ENCODE measurements around the gene MFNG. TPM values are rescaled to one million over a fixed set of nuclear protein-coding genes. Genes with fewer than 3 reads are reported as not detected.
A peak's percentile ranks its signal among the peaks of the same experiment; 100 is the strongest.

MFNG gene
- total and polyA plus RNA-seq, 5 donors from 2014 or later, result 148 to 340 (median 326) TPM

DNA sequence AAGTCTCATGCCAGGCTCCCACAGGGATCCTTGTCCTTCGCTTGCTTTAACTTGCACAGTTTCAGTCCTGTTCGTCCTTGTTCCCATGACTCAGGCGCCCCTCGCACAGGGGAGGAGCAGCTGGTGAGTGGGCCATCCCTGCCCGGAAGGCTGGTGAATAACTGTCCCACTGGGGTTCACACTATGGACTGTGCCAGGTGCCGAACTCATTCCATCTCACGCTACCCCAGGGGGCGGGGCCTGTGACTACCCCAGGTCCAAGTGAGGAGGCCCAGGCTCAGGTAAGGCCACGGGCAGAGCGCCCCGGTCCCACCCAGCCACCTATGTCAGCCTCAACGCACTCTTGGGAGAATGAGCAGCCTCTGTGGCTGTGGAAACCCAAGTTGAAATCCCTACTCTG is 40.2 kb upstream of the MFNG start:
- no peak for DNase-seq
- Mint-ChIP-seq H3K4me1 (peaks cover 0 to 5% (median under 1%) of the 10 kb centered on the region in 4 donors), H3K36me3 (no peaks in the 10 kb centered on the region), H3K27ac (no peak overlapping the region), H3K9me3 (peaks cover 0 to 3% (median 0%) of the 10 kb centered on the region in 7 donors), H3K27me3 (peaks cover 56% of the 10 kb centered on the region), H3K4me3 (no peak overlapping the region)
- Histone ChIP-seq H3K27me3 (ENCODE audit: control insufficient read depth, insufficient read depth, low read length) (peaks cover 9% of the 10 kb centered on the region), H3K27ac (ENCODE audit: insufficient read depth, low read length, poor library complexity, severe bottlenecking) (no peak overlapping the region), H3K4me3 (ENCODE audit: low read depth, low read length) (no peak overlapping the region), H3K4me1 (ENCODE audit: control insufficient read depth, insufficient read depth, low read length, poor library complexity, severe bottlenecking) (no peaks in the 10 kb centered on the region), H3K9me3 (ENCODE audit: control insufficient read depth in 2 of 2, low read length in 2 of 2) (no peaks in the 10 kb centered on the region), H3K36me3 (ENCODE audit: control insufficient read depth, insufficient read depth, low read length) (no peaks in the 10 kb centered on the region)
- no peak for ATAC-seq (ENCODE audit: low read depth in 2 of 2)

DNA sequence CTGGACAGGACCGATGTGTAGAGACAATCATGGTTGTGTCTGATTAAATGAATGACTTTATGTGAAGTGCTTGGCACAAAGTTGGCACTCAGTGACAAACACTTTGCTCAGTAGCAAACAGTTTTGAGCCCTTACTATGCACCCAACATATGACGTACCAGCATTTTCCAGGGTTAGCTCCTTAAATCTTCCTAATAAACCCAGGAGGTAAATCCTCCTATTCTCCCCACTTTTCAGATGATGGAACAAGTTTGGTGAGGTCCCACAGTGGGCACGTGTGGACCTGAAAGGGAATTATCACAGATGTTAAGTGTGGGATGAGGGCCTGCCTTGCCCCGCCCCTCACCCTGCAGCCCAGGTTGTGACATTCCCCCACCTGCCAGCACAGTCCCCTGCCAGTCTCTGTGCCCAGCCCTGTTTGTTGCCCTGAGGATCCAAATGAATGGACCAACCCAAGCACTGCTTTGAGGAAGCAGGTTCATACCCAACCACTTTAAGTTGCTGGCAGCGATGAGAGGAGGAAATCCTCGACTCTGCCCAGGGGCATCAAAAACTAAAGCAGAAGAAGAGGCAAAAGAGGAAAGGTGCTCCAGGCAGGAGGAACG is 39.7 kb upstream of the MFNG start:
- Mint-ChIP-seq H3K4me3 (no peak overlapping the region), H3K36me3 (no peaks in the 10 kb centered on the region), H3K4me1 (peaks cover 0 to 6% (median under 1%) of the 10 kb centered on the region in 4 donors), H3K27ac (no peak overlapping the region), H3K9me3 (peaks cover 0 to 3% (median 0%) of the 10 kb centered on the region in 7 donors), H3K27me3 (peaks cover 56% of the 10 kb centered on the region)
- no peaks in the 10 kb centered on the region for H3K9me3 ChIP-seq (ENCODE audit: control insufficient read depth in 2 of 2, low read length in 2 of 2)
- DNase-seq (no peak), ATAC-seq (ENCODE audit: low read depth in 2 of 2) (no peak)
- H3K4me3 ChIP-seq (ENCODE audit: low read depth, low read length), result no peak overlapping the region
- no peaks in the 10 kb centered on the region for H3K36me3 ChIP-seq (ENCODE audit: control insufficient read depth, insufficient read depth, low read length)
- H3K27me3 ChIP-seq (ENCODE audit: control insufficient read depth, insufficient read depth, low read length), result peaks cover 9% of the 10 kb centered on the region
- no peaks in the 10 kb centered on the region for H3K4me1 ChIP-seq (ENCODE audit: control insufficient read depth, insufficient read depth, low read length, poor library complexity, severe bottlenecking)
- H3K27ac ChIP-seq (ENCODE audit: insufficient read depth, low read length, poor library complexity, severe bottlenecking), result no peak overlapping the region

DNA sequence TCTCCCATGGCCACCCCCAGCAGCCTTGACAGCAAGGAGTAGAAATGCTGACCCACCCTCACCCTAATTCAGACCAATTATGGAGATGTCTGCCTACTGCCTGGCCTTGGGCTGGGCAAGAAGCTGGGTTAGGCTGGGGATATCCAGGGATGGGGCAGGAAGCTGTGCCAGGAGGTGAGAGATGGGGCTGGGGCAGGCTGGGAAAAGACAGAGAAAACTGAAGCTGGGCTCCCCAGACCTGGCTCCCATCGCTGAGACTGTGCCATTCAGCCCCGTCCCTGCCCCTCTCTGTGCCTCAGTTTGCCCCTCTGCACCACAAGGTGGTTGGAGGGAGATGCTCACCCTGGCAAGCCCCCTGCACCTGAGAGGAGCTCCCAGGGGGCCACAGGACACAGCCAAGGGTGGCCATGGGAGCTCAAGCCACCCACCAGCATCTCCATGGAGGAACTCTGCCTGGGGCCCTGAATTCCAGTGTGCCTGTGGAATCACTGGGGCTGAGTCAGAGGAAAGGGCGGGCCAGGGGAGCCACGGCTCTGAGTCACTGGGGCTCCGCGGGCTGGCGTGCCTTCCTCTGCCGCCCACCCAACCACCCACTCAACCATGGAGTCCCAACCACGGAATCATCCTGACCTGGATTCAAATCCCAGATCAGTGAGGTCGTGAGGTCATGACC is 39.0 kb upstream of the MFNG start:
- no peak overlapping the region for H3K4me3 Mint-ChIP-seq
- peaks cover 60% of the 10 kb centered on the region for H3K27me3 Mint-ChIP-seq
- peaks cover 0 to 3% (median 0%) of the 10 kb centered on the region in 7 donors for H3K9me3 Mint-ChIP-seq
- peak overlapping the region in 1 of 3 donors; percentile 86 for H3K27ac Mint-ChIP-seq
- no peak overlapping the region for H3K4me3 ChIP-seq (ENCODE audit: low read depth, low read length)
- DNase-seq (no peak), ATAC-seq (ENCODE audit: low read depth in 2 of 2) (no peak)
- H3K27ac ChIP-seq (ENCODE audit: insufficient read depth, low read length, poor library complexity, severe bottlenecking), result no peak overlapping the region
- no peaks in the 10 kb centered on the region for H3K4me1 ChIP-seq (ENCODE audit: control insufficient read depth, insufficient read depth, low read length, poor library complexity, severe bottlenecking)
- no peaks in the 10 kb centered on the region for H3K36me3 Mint-ChIP-seq
- H3K27me3 ChIP-seq (ENCODE audit: control insufficient read depth, insufficient read depth, low read length), result peaks cover 13% of the 10 kb centered on the region
- H3K9me3 ChIP-seq (ENCODE audit: control insufficient read depth in 2 of 2, low read length in 2 of 2), result no peaks in the 10 kb centered on the region
- H3K4me1 Mint-ChIP-seq, result peaks cover 0 to 6% (median under 1%) of the 10 kb centered on the region in 4 donors
- H3K36me3 ChIP-seq (ENCODE audit: control insufficient read depth, insufficient read depth, low read length), result no peaks in the 10 kb centered on the region

DNA sequence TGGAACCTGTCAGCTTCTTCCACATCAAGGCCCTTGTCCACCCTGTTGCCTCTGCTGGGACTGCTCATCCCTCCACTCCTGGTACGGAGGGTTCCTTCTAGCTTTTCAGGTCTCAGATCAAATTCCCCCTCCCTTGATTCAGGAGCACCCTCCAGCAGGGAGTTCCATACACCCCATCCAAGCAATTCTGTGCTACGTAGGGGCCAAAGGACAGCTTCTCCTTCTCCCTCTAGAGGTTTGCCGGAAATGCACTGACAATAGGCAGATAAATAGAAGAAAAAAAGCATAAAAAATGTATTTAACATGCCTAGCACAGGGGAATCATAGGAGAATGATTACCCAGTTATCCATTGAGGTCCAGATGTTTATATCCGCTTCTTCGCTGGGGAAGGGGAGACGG is 36.3 kb upstream of the MFNG start:
- no peaks in the 10 kb centered on the region for H3K36me3 ChIP-seq (ENCODE audit: control insufficient read depth, insufficient read depth, low read length)
- no peak overlapping the region for H3K4me3 Mint-ChIP-seq
- H3K27me3 Mint-ChIP-seq, result peaks cover 67% of the 10 kb centered on the region
- ATAC-seq (ENCODE audit: low read depth in 2 of 2) (no peak), DNase-seq (no peak)
- H3K27me3 ChIP-seq (ENCODE audit: control insufficient read depth, insufficient read depth, low read length), result peaks cover 15% of the 10 kb centered on the region
- no peaks in the 10 kb centered on the region for H3K9me3 Mint-ChIP-seq
- no peak overlapping the region for H3K27ac ChIP-seq (ENCODE audit: insufficient read depth, low read length, poor library complexity, severe bottlenecking)
- peaks cover 8% of the 10 kb centered on the region for H3K4me1 ChIP-seq (ENCODE audit: control insufficient read depth, insufficient read depth, low read length, poor library complexity, severe bottlenecking)
- no peaks in the 10 kb centered on the region for H3K36me3 Mint-ChIP-seq
- H3K4me1 Mint-ChIP-seq, result peaks cover 0 to 10% (median 6%) of the 10 kb centered on the region in 4 donors
- H3K27ac Mint-ChIP-seq, result no peak overlapping the region
- no peak overlapping the region for H3K4me3 ChIP-seq (ENCODE audit: low read depth, low read length)
- no peaks in the 10 kb centered on the region for H3K9me3 ChIP-seq (ENCODE audit: control insufficient read depth in 2 of 2, low read length in 2 of 2)

DNA sequence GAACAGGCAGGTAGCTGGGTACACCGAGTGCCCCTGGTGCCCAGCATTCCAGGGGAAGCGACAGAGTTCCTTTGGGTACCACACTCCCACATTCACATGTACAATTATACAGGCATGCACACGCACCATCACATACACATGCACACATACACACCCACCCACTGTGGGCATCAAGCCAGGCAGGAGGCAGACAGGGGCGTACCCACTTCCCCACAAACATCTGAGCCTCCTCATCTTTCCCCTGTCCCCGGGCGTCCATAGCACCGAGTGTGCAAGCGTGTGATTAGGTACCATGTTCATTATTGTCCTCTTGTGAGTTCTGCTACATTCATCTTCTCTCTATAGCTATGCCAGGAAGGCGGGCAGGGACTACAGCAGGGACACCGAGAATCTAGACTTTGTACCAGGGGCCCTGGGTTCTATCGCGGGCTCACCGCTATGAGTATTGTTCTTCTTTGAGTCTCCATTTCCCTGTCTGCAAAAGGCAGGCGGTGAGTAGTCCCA is 35.1 kb upstream of the MFNG start:
- no peaks in the 10 kb centered on the region for H3K9me3 Mint-ChIP-seq

DNA sequence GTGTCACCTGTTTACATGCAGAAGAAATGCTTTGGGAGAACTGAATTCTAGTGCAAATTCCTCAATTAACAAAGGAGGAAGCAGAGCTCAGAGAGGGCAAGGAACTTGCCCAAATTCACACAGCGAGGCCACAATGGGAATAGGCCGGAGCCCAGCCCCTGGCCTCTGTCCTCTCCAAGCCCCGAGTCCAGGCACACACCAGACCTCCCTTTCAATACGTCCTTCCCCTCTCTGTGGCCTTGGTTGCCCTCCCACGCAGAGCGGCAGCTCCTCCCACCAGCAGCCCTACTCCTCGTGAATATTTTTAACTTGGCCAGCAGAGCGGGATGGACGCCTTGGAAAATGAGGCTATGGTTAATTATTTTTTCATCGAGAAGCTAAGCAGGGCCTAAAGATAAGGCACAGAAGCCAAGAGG is 34.6 kb upstream of the MFNG start:
- H3K9me3 Mint-ChIP-seq, result no peaks in the 10 kb centered on the region
- no peaks in the 10 kb centered on the region for H3K36me3 Mint-ChIP-seq
- H3K4me3 Mint-ChIP-seq, result peak overlapping the region in 3 of 4 donors; percentile 11 to 62 (median 26)
- peaks cover 8% of the 10 kb centered on the region for H3K4me1 ChIP-seq (ENCODE audit: control insufficient read depth, insufficient read depth, low read length, poor library complexity, severe bottlenecking)
- peaks cover 15% of the 10 kb centered on the region for H3K27me3 ChIP-seq (ENCODE audit: control insufficient read depth, insufficient read depth, low read length)
- H3K4me3 ChIP-seq (ENCODE audit: low read depth, low read length), result no peak overlapping the region
- H3K27ac Mint-ChIP-seq, result no peak overlapping the region
- ATAC-seq (ENCODE audit: low read depth in 2 of 2) (no peak), DNase-seq (no peak)
- H3K4me1 Mint-ChIP-seq, result peaks cover 0 to 10% (median 6%) of the 10 kb centered on the region in 4 donors
- H3K9me3 ChIP-seq (ENCODE audit: control insufficient read depth in 2 of 2, low read length in 2 of 2), result no peaks in the 10 kb centered on the region
- H3K27me3 Mint-ChIP-seq, result peaks cover 73% of the 10 kb centered on the region
- H3K27ac ChIP-seq (ENCODE audit: insufficient read depth, low read length, poor library complexity, severe bottlenecking), result no peak overlapping the region
- H3K36me3 ChIP-seq (ENCODE audit: control insufficient read depth, insufficient read depth, low read length), result no peaks in the 10 kb centered on the region

More for the DNA sequence above, 35.1 kb upstream of the MFNG start:
- H3K4me3 Mint-ChIP-seq, result peak overlapping the region; percentile 2 to 56 (median 46)
- ATAC-seq (ENCODE audit: low read depth in 2 of 2) (no peak), DNase-seq (no peak)
- H3K4me1 ChIP-seq (ENCODE audit: control insufficient read depth, insufficient read depth, low read length, poor library complexity, severe bottlenecking), result peaks cover 8% of the 10 kb centered on the region
- no peak overlapping the region for H3K27ac ChIP-seq (ENCODE audit: insufficient read depth, low read length, poor library complexity, severe bottlenecking)
- no peaks in the 10 kb centered on the region for H3K36me3 ChIP-seq (ENCODE audit: control insufficient read depth, insufficient read depth, low read length)
- H3K9me3 ChIP-seq (ENCODE audit: control insufficient read depth in 2 of 2, low read length in 2 of 2), result no peaks in the 10 kb centered on the region
- peak overlapping the region in 1 of 3 donors; percentile 15 for H3K27ac Mint-ChIP-seq
- H3K36me3 Mint-ChIP-seq, result no peaks in the 10 kb centered on the region
- H3K4me1 Mint-ChIP-seq, result peaks cover 0 to 10% (median 6%) of the 10 kb centered on the region in 4 donors
- peaks cover 74% of the 10 kb centered on the region for H3K27me3 Mint-ChIP-seq
- H3K27me3 ChIP-seq (ENCODE audit: control insufficient read depth, insufficient read depth, low read length), result peaks cover 15% of the 10 kb centered on the region
- no peak overlapping the region for H3K4me3 ChIP-seq (ENCODE audit: low read depth, low read length)

DNA sequence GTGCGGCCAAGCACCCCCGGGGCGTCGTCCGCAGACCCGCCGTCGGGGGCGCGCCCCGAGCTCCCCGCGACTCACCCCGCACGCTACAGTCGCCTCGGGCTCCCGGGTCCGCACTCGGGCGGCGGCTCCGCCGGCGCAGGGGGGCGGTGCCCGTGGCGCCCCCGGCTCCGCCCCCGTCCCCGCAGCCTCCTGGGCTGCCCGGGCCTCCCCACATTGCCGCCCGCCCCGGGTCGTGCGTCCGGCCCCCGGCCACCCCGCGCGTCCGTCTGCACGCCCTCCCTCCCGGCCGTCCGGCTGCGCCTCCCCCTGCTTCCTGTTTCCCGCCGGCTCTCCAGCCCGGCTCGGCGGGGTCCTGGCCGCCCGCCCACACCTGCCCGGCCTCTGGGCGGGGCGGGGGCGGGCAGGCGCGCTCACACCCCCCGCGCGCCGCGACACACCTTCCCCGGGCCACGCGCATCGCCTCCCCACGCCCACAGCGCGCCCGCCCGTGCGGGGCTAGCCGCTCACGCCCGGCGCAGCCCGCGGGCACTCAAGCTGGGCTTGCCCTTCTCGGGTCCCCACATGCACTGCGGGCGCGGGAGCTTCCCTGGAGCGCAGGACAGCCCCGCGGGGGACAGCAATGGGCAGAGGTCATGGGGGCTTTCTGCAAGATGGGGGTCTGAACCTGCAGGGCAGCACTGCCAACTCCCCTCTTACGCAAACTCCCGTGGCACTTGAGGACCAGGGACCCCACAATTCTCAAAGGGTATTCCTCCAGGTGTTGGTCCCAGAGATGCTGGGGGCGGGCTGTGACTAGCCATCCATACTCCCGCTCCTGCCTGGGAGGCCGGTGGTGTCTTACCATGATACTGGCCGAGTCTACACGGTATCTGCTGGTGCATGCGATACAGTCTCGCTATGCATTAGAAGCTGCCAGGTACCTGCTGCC is 33.3 kb upstream of the MFNG start, which contains the start of gene CARD10:
CARD10 (minus strand) TSS at position 148 of the 928 bp plus-strand sequence. CDS start 215 bp downstream, outside the sequence.
- DNase-seq, result no peak
- H3K4me3 ChIP-seq (ENCODE audit: low read depth, low read length), result no peak within 1 kb of the TSS

More for the DNA sequence above, 33.3 kb upstream of the MFNG start, which contains the start of gene CARD10:
- Histone ChIP-seq H3K4me1 (ENCODE audit: control insufficient read depth, insufficient read depth, low read length, poor library complexity, severe bottlenecking) (peaks cover 8% of the 10 kb centered on the region), H3K27me3 (ENCODE audit: control insufficient read depth, insufficient read depth, low read length) (peaks cover 15% of the 10 kb centered on the region), H3K36me3 (ENCODE audit: control insufficient read depth, insufficient read depth, low read length) (no peaks in the 10 kb centered on the region), H3K27ac (ENCODE audit: insufficient read depth, low read length, poor library complexity, severe bottlenecking) (no peak within 1 kb of the TSS), H3K9me3 (ENCODE audit: control insufficient read depth in 2 of 2, low read length in 2 of 2) (no peaks in the 10 kb centered on the region)
- peaks cover 78% of the 10 kb centered on the region for H3K27me3 Mint-ChIP-seq
- peak within 1 kb of the TSS; percentile 64 to 87 (median 74) for H3K4me3 Mint-ChIP-seq
- H3K36me3 Mint-ChIP-seq, result no peaks in the 10 kb centered on the region
- H3K9me3 Mint-ChIP-seq, result no peaks in the 10 kb centered on the region
- H3K4me1 Mint-ChIP-seq, result peaks cover 0 to 10% (median 6%) of the 10 kb centered on the region in 4 donors
- no peak within 1 kb of the TSS for H3K27ac Mint-ChIP-seq
- peak; percentile 31 to 41 for ATAC-seq (ENCODE audit: low read depth in 2 of 2)
